Mammary epithelial cell (primary cell): ENCODE measurements around the gene PDGFC.

Experiments
- EZH2 ChIP-seq: IDR thresholded peaks from 2 replicates; pipeline ENCODE4 v1.6.1; 2012; ENCODE audit warnings: low read length, inconsistent platforms, borderline replicate concordance
- TF ChIP-seq, protein P1 (sequence below), 2 donors: IDR thresholded peaks in 1 of 2; conservative IDR thresholded peaks in 1 of 2; 2 replicates each; pipeline ENCODE4 v1.5.1; 2011 to 2012; ENCODE audit warnings: inconsistent platforms in 2 of 2, low read length in 2 of 2, mild to moderate bottlenecking in 2 of 2, control low read depth in 1 of 2, low read depth in 1 of 2; ENCODE audit not compliant: insufficient read depth in 1 of 2; ENCODE audit errors: extremely low read depth in 1 of 2

DNA sequence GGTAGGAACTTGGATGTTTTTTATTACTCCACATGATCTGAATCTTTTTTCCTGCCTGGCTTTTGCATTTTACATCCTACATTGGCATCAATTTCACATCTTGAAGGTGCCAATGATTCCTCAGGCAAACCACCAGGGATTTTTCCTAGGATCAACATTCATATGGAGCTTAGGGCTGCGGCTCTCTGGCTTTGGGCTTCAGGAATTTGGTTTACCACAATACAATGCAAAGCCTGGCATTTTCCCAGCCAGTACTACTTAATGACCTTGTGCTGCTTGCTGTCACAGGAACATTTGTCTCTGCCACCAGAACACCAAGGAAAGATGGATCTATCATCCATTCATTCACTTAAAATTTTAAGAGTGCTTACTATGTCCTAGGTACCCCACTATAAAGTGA lies 180.7 kb downstream of the PDGFC start:
- TF ChIP-seq, protein P1, sequence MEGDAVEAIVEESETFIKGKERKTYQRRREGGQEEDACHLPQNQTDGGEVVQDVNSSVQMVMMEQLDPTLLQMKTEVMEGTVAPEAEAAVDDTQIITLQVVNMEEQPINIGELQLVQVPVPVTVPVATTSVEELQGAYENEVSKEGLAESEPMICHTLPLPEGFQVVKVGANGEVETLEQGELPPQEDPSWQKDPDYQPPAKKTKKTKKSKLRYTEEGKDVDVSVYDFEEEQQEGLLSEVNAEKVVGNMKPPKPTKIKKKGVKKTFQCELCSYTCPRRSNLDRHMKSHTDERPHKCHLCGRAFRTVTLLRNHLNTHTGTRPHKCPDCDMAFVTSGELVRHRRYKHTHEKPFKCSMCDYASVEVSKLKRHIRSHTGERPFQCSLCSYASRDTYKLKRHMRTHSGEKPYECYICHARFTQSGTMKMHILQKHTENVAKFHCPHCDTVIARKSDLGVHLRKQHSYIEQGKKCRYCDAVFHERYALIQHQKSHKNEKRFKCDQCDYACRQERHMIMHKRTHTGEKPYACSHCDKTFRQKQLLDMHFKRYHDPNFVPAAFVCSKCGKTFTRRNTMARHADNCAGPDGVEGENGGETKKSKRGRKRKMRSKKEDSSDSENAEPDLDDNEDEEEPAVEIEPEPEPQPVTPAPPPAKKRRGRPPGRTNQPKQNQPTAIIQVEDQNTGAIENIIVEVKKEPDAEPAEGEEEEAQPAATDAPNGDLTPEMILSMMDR (conservative IDR thresholded peaks at IDR 0.05 in 1 of 2, IDR thresholded peaks at IDR 0.05 in 1 of 2; ENCODE audit: extremely low read depth in 1 of 2, insufficient read depth in 1 of 2, low read depth in 1 of 2, low read length in 2 of 2), result no peak
- no peak for TF ChIP-seq EZH2
